Liver (tissue), 3 donors: ENCODE results near the gene ARHGAP10.

Experiments used
- GABPA ChIP-seq, 2 donors: IDR thresholded peaks in 1 of 2; conservative IDR thresholded peaks in 1 of 2; 2 replicates each; pipeline ENCODE4 v1.6.1; 2016; ENCODE audit warnings: antibody characterized with exemption in 2 of 2, mild to moderate bottlenecking in 1 of 2, moderate library complexity in 1 of 2
- JUND ChIP-seq, 2 donors: IDR thresholded peaks; 2 replicates each; pipeline ENCODE4 v1.6.1; 2016; ENCODE audit warnings: antibody characterized with exemption in 2 of 2
- RAD21 ChIP-seq, 2 donors: IDR thresholded peaks; 2 replicates each; pipeline ENCODE4 v1.6.1; 2016; ENCODE audit warnings: antibody characterized with exemption in 2 of 2, mild to moderate bottlenecking in 2 of 2
- SP1 ChIP-seq: IDR thresholded peaks from 2 replicates; pipeline ENCODE4 v1.6.1; 2018; ENCODE audit warnings: antibody characterized with exemption, mild to moderate bottlenecking
- TAF1 ChIP-seq: conservative IDR thresholded peaks from 2 replicates; pipeline ENCODE4 v1.6.1; 2016; ENCODE audit warnings: antibody characterized with exemption, mild to moderate bottlenecking
- YY1 ChIP-seq: IDR thresholded peaks from 2 replicates; pipeline ENCODE4 v1.6.1; 2016; ENCODE audit warnings: antibody characterized with exemption, mild to moderate bottlenecking
- TF ChIP-seq, protein P1 (sequence below): fragments of 150-350 bp; IDR thresholded peaks from 2 replicates; pipeline ENCODE4 v1.5.1; 2017; ENCODE audit warnings: improper control_type of control experiment, low read depth, low read length; ENCODE audit not compliant: missing input control
- TF ChIP-seq, protein P2 (sequence below): IDR thresholded peaks from 2 replicates; pipeline ENCODE4 v1.6.1; 2016; ENCODE audit warnings: antibody characterized with exemption
- TF ChIP-seq, protein P3 (sequence below): IDR thresholded peaks from 2 replicates; pipeline ENCODE4 v1.6.1; 2016; ENCODE audit warnings: antibody characterized with exemption, mild to moderate bottlenecking
- TF ChIP-seq, protein P4 (sequence below): IDR thresholded peaks from 2 replicates; pipeline ENCODE4 v1.6.1; 2016; ENCODE audit warnings: antibody characterized with exemption
- TF ChIP-seq, protein P5 (sequence below): IDR thresholded peaks from 2 replicates; pipeline ENCODE4 v1.6.1; 2016; ENCODE audit warnings: antibody characterized with exemption
- donor health status: healthy.
- donor health status: healthy.

DNA sequence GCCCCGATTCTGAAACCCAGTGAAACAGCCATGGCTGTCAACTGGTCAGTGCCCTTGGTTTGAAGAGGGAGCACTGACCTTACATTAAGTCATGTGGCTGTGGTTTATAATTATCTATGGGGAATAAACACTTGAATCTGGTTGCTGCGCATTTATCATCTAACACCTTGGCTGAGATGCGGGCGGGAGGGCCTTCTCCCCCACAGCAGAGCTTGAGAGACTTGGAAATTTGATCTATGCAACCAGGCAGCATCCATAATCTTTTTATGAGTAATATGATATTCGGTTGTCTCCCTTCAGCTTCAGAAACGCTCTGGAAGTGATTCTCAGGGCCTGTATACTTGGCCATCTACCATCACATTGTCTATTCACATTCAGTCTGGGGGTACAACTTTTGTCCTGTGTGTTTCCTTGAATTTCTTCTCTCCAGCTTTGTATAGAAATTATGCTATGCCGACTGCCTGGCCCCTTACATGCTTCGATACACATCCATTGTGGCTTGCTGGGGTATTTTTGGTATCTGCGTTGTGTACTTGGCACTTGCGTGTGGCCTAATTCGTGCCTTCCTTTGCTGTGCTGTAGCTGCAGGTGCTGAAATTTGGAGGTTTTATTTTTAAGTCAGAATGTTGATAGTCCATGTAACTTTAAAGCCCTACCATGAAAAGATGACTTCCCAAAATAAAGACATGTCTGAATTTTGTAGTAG lies 321.6 kb downstream of the ARHGAP10 start:
- TF ChIP-seq RAD21 (IDR thresholded peaks at IDR 0.05) (no peak), TAF1 (no peak), GABPA (IDR thresholded peaks at IDR 0.05 in 1 of 2, conservative IDR thresholded peaks at IDR 0.05 in 1 of 2) (no peak), SP1 (no peak), YY1 (no peak), JUND (IDR thresholded peaks at IDR 0.05) (no peak)
- TF ChIP-seq, protein P1, sequence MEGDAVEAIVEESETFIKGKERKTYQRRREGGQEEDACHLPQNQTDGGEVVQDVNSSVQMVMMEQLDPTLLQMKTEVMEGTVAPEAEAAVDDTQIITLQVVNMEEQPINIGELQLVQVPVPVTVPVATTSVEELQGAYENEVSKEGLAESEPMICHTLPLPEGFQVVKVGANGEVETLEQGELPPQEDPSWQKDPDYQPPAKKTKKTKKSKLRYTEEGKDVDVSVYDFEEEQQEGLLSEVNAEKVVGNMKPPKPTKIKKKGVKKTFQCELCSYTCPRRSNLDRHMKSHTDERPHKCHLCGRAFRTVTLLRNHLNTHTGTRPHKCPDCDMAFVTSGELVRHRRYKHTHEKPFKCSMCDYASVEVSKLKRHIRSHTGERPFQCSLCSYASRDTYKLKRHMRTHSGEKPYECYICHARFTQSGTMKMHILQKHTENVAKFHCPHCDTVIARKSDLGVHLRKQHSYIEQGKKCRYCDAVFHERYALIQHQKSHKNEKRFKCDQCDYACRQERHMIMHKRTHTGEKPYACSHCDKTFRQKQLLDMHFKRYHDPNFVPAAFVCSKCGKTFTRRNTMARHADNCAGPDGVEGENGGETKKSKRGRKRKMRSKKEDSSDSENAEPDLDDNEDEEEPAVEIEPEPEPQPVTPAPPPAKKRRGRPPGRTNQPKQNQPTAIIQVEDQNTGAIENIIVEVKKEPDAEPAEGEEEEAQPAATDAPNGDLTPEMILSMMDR: no peak
- TF ChIP-seq, protein P2, sequence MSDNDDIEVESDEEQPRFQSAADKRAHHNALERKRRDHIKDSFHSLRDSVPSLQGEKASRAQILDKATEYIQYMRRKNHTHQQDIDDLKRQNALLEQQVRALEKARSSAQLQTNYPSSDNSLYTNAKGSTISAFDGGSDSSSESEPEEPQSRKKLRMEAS: no peak
- TF ChIP-seq, protein P3, sequence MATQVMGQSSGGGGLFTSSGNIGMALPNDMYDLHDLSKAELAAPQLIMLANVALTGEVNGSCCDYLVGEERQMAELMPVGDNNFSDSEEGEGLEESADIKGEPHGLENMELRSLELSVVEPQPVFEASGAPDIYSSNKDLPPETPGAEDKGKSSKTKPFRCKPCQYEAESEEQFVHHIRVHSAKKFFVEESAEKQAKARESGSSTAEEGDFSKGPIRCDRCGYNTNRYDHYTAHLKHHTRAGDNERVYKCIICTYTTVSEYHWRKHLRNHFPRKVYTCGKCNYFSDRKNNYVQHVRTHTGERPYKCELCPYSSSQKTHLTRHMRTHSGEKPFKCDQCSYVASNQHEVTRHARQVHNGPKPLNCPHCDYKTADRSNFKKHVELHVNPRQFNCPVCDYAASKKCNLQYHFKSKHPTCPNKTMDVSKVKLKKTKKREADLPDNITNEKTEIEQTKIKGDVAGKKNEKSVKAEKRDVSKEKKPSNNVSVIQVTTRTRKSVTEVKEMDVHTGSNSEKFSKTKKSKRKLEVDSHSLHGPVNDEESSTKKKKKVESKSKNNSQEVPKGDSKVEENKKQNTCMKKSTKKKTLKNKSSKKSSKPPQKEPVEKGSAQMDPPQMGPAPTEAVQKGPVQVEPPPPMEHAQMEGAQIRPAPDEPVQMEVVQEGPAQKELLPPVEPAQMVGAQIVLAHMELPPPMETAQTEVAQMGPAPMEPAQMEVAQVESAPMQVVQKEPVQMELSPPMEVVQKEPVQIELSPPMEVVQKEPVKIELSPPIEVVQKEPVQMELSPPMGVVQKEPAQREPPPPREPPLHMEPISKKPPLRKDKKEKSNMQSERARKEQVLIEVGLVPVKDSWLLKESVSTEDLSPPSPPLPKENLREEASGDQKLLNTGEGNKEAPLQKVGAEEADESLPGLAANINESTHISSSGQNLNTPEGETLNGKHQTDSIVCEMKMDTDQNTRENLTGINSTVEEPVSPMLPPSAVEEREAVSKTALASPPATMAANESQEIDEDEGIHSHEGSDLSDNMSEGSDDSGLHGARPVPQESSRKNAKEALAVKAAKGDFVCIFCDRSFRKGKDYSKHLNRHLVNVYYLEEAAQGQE: no peak
- TF ChIP-seq, protein P4, sequence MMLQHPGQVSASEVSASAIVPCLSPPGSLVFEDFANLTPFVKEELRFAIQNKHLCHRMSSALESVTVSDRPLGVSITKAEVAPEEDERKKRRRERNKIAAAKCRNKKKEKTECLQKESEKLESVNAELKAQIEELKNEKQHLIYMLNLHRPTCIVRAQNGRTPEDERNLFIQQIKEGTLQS: no peak
- TF ChIP-seq, protein P5, sequence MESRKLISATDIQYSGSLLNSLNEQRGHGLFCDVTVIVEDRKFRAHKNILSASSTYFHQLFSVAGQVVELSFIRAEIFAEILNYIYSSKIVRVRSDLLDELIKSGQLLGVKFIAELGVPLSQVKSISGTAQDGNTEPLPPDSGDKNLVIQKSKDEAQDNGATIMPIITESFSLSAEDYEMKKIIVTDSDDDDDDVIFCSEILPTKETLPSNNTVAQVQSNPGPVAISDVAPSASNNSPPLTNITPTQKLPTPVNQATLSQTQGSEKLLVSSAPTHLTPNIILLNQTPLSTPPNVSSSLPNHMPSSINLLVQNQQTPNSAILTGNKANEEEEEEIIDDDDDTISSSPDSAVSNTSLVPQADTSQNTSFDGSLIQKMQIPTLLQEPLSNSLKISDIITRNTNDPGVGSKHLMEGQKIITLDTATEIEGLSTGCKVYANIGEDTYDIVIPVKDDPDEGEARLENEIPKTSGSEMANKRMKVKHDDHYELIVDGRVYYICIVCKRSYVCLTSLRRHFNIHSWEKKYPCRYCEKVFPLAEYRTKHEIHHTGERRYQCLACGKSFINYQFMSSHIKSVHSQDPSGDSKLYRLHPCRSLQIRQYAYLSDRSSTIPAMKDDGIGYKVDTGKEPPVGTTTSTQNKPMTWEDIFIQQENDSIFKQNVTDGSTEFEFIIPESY: no peak
